Nephron (organoid): ENCODE results near the gene SHMT2.

Source experiments
- H3K27ac Mint-ChIP-seq, 3 experiments: 2 replicates each; pipeline ENCODE4 v1.8.0; 2020; ENCODE audit warnings: mixed read lengths in 3 of 3, mild to moderate bottlenecking in 2 of 3, moderate library complexity in 1 of 3
- H3K27me3 Mint-ChIP-seq: 2 replicates; pipeline ENCODE4 v1.8.0; 2021; ENCODE audit warnings: low read depth, mild to moderate bottlenecking, moderate library complexity, mixed read lengths
- H3K36me3 Mint-ChIP-seq: 2 replicates; pipeline ENCODE4 v1.8.0; 2020; ENCODE audit warnings: low read depth, mixed read lengths
- H3K4me1 Mint-ChIP-seq: 2 replicates; pipeline ENCODE4 v1.8.0; 2020; ENCODE audit warnings: mixed read lengths
- H3K4me3 Mint-ChIP-seq, 3 experiments: 2 replicates each; pipeline ENCODE4 v1.8.0; 2020; ENCODE audit warnings: mild to moderate bottlenecking in 3 of 3, mixed read lengths in 3 of 3, moderate library complexity in 2 of 3
- H3K9me3 Mint-ChIP-seq: 2 replicates; pipeline ENCODE4 v1.8.0; 2020; ENCODE audit warnings: mixed read lengths
- TF ChIP-seq, protein P1 (sequence below), 3 experiments: fragments of 200-600 bp; sonication (generic); IDR thresholded peaks; one replicate each; pipeline ENCODE4 v1.5.0; 2021; ENCODE audit warnings: antibody characterized with exemption in 3 of 3; ENCODE audit not compliant: unreplicated experiment in 3 of 3

Gene SHMT2

GRCh38 chr12:57236925-57237595 lies 7.5 kb downstream of the SHMT2 start:
- TF ChIP-seq, protein P1, sequence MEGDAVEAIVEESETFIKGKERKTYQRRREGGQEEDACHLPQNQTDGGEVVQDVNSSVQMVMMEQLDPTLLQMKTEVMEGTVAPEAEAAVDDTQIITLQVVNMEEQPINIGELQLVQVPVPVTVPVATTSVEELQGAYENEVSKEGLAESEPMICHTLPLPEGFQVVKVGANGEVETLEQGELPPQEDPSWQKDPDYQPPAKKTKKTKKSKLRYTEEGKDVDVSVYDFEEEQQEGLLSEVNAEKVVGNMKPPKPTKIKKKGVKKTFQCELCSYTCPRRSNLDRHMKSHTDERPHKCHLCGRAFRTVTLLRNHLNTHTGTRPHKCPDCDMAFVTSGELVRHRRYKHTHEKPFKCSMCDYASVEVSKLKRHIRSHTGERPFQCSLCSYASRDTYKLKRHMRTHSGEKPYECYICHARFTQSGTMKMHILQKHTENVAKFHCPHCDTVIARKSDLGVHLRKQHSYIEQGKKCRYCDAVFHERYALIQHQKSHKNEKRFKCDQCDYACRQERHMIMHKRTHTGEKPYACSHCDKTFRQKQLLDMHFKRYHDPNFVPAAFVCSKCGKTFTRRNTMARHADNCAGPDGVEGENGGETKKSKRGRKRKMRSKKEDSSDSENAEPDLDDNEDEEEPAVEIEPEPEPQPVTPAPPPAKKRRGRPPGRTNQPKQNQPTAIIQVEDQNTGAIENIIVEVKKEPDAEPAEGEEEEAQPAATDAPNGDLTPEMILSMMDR (IDR thresholded peaks at IDR 0.05; ENCODE audit: unreplicated experiment in 3 of 3), result no peak
- Mint-ChIP-seq H3K27me3 (peaks cover 76% of the 10 kb centered on the region), H3K9me3 (no peaks in the 10 kb centered on the region), H3K36me3 (peaks cover 24% of the 10 kb centered on the region), H3K27ac (no peak overlapping the region), H3K4me3 (peak overlapping the region; percentile 77 to 82 (median 81)), H3K4me1 (peaks cover 58% of the 10 kb centered on the region)

DNA sequence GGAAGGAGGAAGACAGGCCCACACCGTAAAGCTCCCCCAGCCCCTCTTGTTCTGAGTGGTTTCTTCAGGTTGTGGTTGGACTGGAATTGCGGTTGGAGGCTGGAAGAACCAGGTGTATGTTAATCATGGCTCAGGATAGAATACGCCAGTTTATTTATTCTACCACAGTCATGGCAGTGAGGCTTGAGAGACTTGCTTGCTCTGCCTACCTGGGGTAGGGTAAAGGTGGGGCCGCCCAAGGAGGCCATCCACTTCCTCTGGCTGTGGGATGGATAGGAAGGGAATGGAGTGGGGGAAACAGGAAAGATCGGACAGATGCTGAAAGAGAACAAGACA lies 8.1 kb downstream of the SHMT2 start:
- Mint-ChIP-seq H3K27ac (no peak overlapping the region), H3K36me3 (peaks cover 21% of the 10 kb centered on the region), H3K9me3 (no peaks in the 10 kb centered on the region), H3K4me3 (peak overlapping the region; percentile 77 to 82 (median 81)), H3K27me3 (peaks cover 82% of the 10 kb centered on the region), H3K4me1 (peaks cover 63% of the 10 kb centered on the region)
- TF ChIP-seq, protein P1 (IDR thresholded peaks at IDR 0.05; ENCODE audit: unreplicated experiment in 3 of 3), result no peak

GRCh38 chr12:57237932-57238853 lies 8.7 kb downstream of the SHMT2 start:
- H3K4me1 Mint-ChIP-seq, result peaks cover 65% of the 10 kb centered on the region
- peak overlapping the region in 1 of 3 experiments; percentile 4 for H3K27ac Mint-ChIP-seq
- TF ChIP-seq, protein P1 (IDR thresholded peaks at IDR 0.05; ENCODE audit: unreplicated experiment in 3 of 3), result no peak
- no peaks in the 10 kb centered on the region for H3K9me3 Mint-ChIP-seq
- H3K4me3 Mint-ChIP-seq, result peak overlapping the region; percentile 79 to 82 (median 81)
- peaks cover 88% of the 10 kb centered on the region for H3K27me3 Mint-ChIP-seq
- H3K36me3 Mint-ChIP-seq, result peaks cover 16% of the 10 kb centered on the region

DNA sequence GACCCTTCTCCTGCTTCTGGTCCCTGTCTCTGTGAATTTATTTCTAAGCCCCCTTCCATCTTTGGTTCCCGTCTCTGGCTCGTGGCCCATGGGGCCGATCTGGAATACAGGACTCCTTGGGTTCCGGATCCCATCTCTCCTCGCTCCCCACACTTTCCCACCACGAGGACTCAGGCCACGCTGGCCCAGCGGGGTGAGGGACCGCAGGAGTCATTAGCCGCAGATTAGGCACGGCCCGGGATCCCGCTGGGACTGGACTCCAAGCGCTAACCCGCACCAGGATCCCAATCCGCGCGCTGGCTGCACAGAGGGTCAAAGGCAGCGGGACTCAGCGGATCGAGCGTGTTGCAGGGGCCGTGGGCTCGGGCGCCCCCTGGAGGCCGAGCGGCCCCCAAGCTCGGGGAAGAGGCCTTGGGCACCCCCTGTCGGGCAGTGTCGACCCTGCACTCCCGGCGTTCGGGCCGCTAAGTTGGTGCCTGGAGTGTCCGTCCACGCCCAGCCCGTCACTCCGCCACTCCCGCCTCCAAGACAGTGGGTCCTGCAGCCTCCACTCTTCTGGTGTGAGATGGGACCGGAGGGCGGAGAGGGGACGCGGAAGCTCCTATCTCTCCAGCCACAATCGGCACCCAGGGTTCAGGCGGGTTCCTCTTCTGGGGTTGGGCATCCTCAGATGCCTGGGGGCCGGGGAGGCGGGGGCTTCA lies 9.5 kb downstream of the SHMT2 start:
- Mint-ChIP-seq H3K27me3 (peaks cover 96% of the 10 kb centered on the region), H3K9me3 (no peaks in the 10 kb centered on the region), H3K4me3 (peak overlapping the region; percentile 79 to 80 (median 79)), H3K27ac (peak overlapping the region in 2 of 3 experiments; percentile 4 to 7), H3K36me3 (peaks cover 8% of the 10 kb centered on the region), H3K4me1 (peaks cover 69% of the 10 kb centered on the region)
- TF ChIP-seq, protein P1 (IDR thresholded peaks at IDR 0.05; ENCODE audit: unreplicated experiment in 3 of 3), result peak; percentile 100

DNA sequence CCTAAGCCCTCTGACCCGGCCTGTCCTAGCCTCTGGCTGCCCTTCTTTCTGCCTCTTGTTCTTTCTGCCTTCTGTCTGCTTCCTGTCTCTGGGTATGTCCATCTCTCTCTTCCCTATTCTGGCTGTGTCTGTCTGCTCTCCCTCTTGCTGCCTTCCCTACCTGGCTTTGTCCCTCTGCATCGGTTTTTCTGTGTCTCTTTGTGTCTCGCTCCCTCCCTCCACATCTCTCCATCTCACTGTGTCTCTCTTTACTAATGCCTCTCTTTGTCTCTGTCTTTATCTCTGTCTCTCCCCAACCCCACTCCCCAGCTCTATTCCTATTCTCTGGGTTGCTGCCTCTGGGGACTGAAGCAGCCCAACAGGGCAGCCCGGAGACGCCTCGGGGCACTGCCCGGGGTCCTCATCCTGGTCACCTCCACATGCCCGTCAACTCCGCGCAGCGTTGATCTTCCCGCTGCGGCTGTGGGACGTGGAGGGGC lies 10.1 kb downstream of the SHMT2 start:
- Mint-ChIP-seq H3K9me3 (no peaks in the 10 kb centered on the region), H3K36me3 (peaks cover 1% of the 10 kb centered on the region), H3K27ac (peak overlapping the region in 1 of 3 experiments; percentile 7), H3K4me3 (peak overlapping the region; percentile 71 to 79 (median 79)), H3K27me3 (peaks cover 96% of the 10 kb centered on the region), H3K4me1 (peaks cover 69% of the 10 kb centered on the region)
- TF ChIP-seq, protein P1 (IDR thresholded peaks at IDR 0.05; ENCODE audit: unreplicated experiment in 3 of 3), result no peak
